ENCODE data around the gene TPSG1.

TPSG1 gene

GRCh38 chr16:1174477-1175357, 50.4 kb downstream of the TPSG1 start:
- no peak for DNase-seq

- no peak for DNase-seq
Measured at GRCh38 chr16:1173788-1174451, 51.1 kb downstream of the TPSG1 start.

GRCh38 chr16:1172651-1173050, 52.4 kb downstream of the TPSG1 start:
- DNase-seq, result no peak

- no peak for DNase-seq
Measured at GRCh38 chr16:1171854-1172428, 53.1 kb downstream of the TPSG1 start.

Data from NCI-H1694 treated with DMSO at 0.1 percent for 48 hours (cell line).